Smooth muscle cell of the brain vasculature (primary cell): ENCODE results near the gene GRM8.

ENCODE experiments used
- DNase-seq: peaks from one replicate; pipeline ENCODE4 v3.0.0-alpha.2; 2012; ENCODE audit warnings: low read depth, low spot score

Gene GRM8

GRCh38 chr7:126818393-126819196 lies 434.1 kb downstream of the GRM8 start:
- no peak for DNase-seq

GRCh38 chr7:126809188-126809587 lies 443.6 kb downstream of the GRM8 start:
- no peak for DNase-seq

GRCh38 chr7:126806614-126807013 lies 446.1 kb downstream of the GRM8 start:
- no peak for DNase-seq

- DNase-seq, result no peak
Observed at GRCh38 chr7:126805351-126805750, 447.4 kb downstream of the GRM8 start.

GRCh38 chr7:126804604-126805003 lies 448.1 kb downstream of the GRM8 start:
- no peak for DNase-seq

- DNase-seq, result no peak
Observed at GRCh38 chr7:126803990-126804389, 448.8 kb downstream of the GRM8 start.

GRCh38 chr7:126803060-126803665 lies 449.6 kb downstream of the GRM8 start:
- DNase-seq, result peak; percentile 31

GRCh38 chr7:126801733-126802132 lies 451.0 kb downstream of the GRM8 start:
- DNase-seq, result no peak

GRCh38 chr7:126799541-126799940 lies 453.2 kb downstream of the GRM8 start:
- DNase-seq, result no peak

- DNase-seq, result no peak
Observed at GRCh38 chr7:126792521-126792920, 460.2 kb downstream of the GRM8 start.

GRCh38 chr7:126791306-126791705 lies 461.4 kb downstream of the GRM8 start:
- no peak for DNase-seq

GRCh38 chr7:126790763-126791162 lies 462.0 kb downstream of the GRM8 start:
- DNase-seq, result no peak

GRCh38 chr7:126783613-126784012 lies 469.1 kb downstream of the GRM8 start:
- DNase-seq, result no peak

GRCh38 chr7:126780993-126781392 lies 471.7 kb downstream of the GRM8 start:
- DNase-seq, result no peak

- no peak for DNase-seq
Observed at GRCh38 chr7:126778101-126778500, 474.6 kb downstream of the GRM8 start.

GRCh38 chr7:126776498-126776897 lies 476.2 kb downstream of the GRM8 start:
- no peak for DNase-seq

GRCh38 chr7:126774077-126774476 lies 478.7 kb downstream of the GRM8 start:
- no peak for DNase-seq

- no peak for DNase-seq
Observed at GRCh38 chr7:126768836-126769235, 483.9 kb downstream of the GRM8 start.

GRCh38 chr7:126760914-126761577 lies 491.7 kb downstream of the GRM8 start:
- DNase-seq, result no peak

GRCh38 chr7:126755381-126755780 lies 497.4 kb downstream of the GRM8 start:
- DNase-seq, result no peak

- DNase-seq, result no peak
Observed at GRCh38 chr7:126750207-126750911, 502.4 kb downstream of the GRM8 start.

- no peak for DNase-seq
Observed at GRCh38 chr7:126728967-126729366, 523.8 kb downstream of the GRM8 start.
